Hepatocyte (in vitro differentiated cells): ENCODE results near the gene DIP2C.

Experiments
- EZH2 ChIP-seq: fragments of 200-600 bp; sonication (generic); IDR thresholded peaks from 2 replicates; pipeline ENCODE4 v1.6.1; 2016; ENCODE audit warnings: antibody characterized with exemption, mild to moderate bottlenecking, borderline replicate concordance
- EZH2phosphoT487 ChIP-seq: fragments of 200-600 bp; sonication (generic); IDR thresholded peaks from one replicate; pipeline ENCODE4 v1.6.1; 2018; ENCODE audit warnings: antibody characterized with exemption, mild to moderate bottlenecking, low read depth, moderate library complexity; ENCODE audit not compliant: unreplicated experiment, severe bottlenecking
- TF ChIP-seq, protein P1 (sequence below): fragments of 200-600 bp; sonication (generic); IDR thresholded peaks from 2 replicates; pipeline ENCODE4 v1.5.1; 2016; ENCODE audit warnings: antibody characterized with exemption, mild to moderate bottlenecking; ENCODE audit not compliant: poor library complexity

DNA sequence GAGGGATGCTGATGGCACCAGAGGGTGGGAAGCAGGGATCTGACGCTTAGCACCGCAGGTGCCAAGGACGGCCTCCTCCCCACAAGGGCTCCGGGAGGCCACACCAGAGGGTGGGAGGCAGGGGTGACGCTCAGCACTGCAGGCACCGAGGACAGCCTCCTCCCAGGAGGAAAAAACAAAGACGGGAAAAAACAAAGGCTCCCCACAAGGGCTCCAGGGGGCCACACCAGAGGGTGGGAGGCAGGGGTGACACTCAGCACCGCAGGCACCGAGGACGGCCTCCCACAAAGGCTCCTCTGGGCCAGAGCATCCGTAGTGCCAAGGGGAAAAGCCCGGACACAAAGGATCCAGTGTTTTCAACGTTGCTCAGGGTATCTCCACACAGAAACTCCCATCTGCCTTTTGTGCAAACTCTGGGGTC, 25.6 kb downstream of the DIP2C start:
- TF ChIP-seq, protein P1, sequence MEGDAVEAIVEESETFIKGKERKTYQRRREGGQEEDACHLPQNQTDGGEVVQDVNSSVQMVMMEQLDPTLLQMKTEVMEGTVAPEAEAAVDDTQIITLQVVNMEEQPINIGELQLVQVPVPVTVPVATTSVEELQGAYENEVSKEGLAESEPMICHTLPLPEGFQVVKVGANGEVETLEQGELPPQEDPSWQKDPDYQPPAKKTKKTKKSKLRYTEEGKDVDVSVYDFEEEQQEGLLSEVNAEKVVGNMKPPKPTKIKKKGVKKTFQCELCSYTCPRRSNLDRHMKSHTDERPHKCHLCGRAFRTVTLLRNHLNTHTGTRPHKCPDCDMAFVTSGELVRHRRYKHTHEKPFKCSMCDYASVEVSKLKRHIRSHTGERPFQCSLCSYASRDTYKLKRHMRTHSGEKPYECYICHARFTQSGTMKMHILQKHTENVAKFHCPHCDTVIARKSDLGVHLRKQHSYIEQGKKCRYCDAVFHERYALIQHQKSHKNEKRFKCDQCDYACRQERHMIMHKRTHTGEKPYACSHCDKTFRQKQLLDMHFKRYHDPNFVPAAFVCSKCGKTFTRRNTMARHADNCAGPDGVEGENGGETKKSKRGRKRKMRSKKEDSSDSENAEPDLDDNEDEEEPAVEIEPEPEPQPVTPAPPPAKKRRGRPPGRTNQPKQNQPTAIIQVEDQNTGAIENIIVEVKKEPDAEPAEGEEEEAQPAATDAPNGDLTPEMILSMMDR: no peak
- no peak for TF ChIP-seq EZH2phosphoT487
- no peak for TF ChIP-seq EZH2
